Keratinocyte (primary cell): ENCODE results near the gene CCDC179. TPM values are rescaled to one million over a fixed set of nuclear protein-coding genes. Genes with fewer than 3 reads are reported as not detected.

Source experiments
- DNase-seq: peaks from one replicate; pipeline ENCODE4 v3.0.0-alpha.2; 2011; ENCODE audit warnings: low read depth, missing footprints, low spot score
- FAIRE-seq: peaks from 2 replicates; lab custom pipeline; 2011; peaks lifted over from hg19 to GRCh38; lab: Jason Lieb, UNC
- H2AFZ ChIP-seq: 2 replicates; pipeline ENCODE4 v1.6.0; 2012; ENCODE audit warnings: low read length, control low read depth, inconsistent platforms; ENCODE audit not compliant: control insufficient read depth
- H3K27ac ChIP-seq: 2 replicates; pipeline ENCODE4 v1.5.1; 2011; ENCODE audit warnings: low read length; ENCODE audit not compliant: control insufficient read depth, insufficient read depth
- H3K27me3 ChIP-seq: 3 replicates; pipeline ENCODE4 v1.6.0; 2011; ENCODE audit warnings: low read length; ENCODE audit not compliant: control insufficient read depth, insufficient read depth; ENCODE audit errors: extremely low read depth
- H3K36me3 ChIP-seq, 2 experiments: 2 replicates in 1 of 2; 3 replicates in 1 of 2; pipeline ENCODE4 v1.5.1; 2011; ENCODE audit warnings: low read length in 2 of 2, mild to moderate bottlenecking in 1 of 2; ENCODE audit not compliant: control insufficient read depth in 2 of 2, insufficient read depth in 2 of 2; ENCODE audit errors: extremely low read depth in 1 of 2
- H3K4me1 ChIP-seq: 3 replicates; pipeline ENCODE4 v1.5.1; 2011; ENCODE audit warnings: low read length; ENCODE audit not compliant: control insufficient read depth, insufficient read depth; ENCODE audit errors: extremely low read depth
- H3K4me2 ChIP-seq: 3 replicates; pipeline ENCODE4 v1.6.0; 2011; ENCODE audit warnings: low read depth, low read length; ENCODE audit not compliant: control insufficient read depth, insufficient read depth; ENCODE audit errors: extremely low read depth
- H3K4me3 ChIP-seq, 3 experiments: fragments of 200-600 bp in 1 of 3; sonication (generic) in 1 of 3; 2 replicates in 2 of 3; 3 replicates in 1 of 3; pipeline ENCODE4 v1.5.1; 2011 to 2016; ENCODE audit warnings: low read length in 3 of 3, mild to moderate bottlenecking in 3 of 3, control low read depth in 2 of 3, inconsistent platforms in 1 of 3, low read depth in 1 of 3, mixed read lengths in 1 of 3, mixed run types in 1 of 3, moderate library complexity in 1 of 3; ENCODE audit not compliant: control insufficient read depth in 2 of 3, insufficient read depth in 2 of 3; ENCODE audit errors: extremely low read depth in 1 of 3
- H3K79me2 ChIP-seq: 2 replicates; pipeline ENCODE4 v1.6.0; 2012; ENCODE audit warnings: low read length; ENCODE audit not compliant: control insufficient read depth, insufficient read depth
- H3K9ac ChIP-seq: 3 replicates; pipeline ENCODE4 v1.6.0; 2011; ENCODE audit warnings: low read length; ENCODE audit not compliant: control insufficient read depth, insufficient read depth; ENCODE audit errors: extremely low read depth
- H3K9me1 ChIP-seq: 3 replicates; pipeline ENCODE4 v1.6.0; 2011; ENCODE audit warnings: low read length; ENCODE audit not compliant: control insufficient read depth, insufficient read depth; ENCODE audit errors: extremely low read depth
- H3K9me3 ChIP-seq: 2 replicates; pipeline ENCODE4 v1.5.1; 2012; ENCODE audit warnings: low read depth, low read length; ENCODE audit not compliant: control insufficient read depth
- H4K20me1 ChIP-seq: 3 replicates; pipeline ENCODE4 v1.6.0; 2011; ENCODE audit warnings: low read length; ENCODE audit not compliant: control insufficient read depth, insufficient read depth; ENCODE audit errors: extremely low read depth
- CTCF ChIP-seq, 3 experiments: IDR thresholded peaks in 1 of 3; conservative IDR thresholded peaks in 1 of 3; optimal IDR thresholded peaks in 1 of 3; 2 replicates in 2 of 3; 3 replicates in 1 of 3; pipeline versions ENCODE3 to v1.5.1; 2011; ENCODE audit warnings: low read length in 3 of 3, mild to moderate bottlenecking in 3 of 3, moderate library complexity in 2 of 3, control low read depth in 1 of 3, inconsistent platforms in 1 of 3; ENCODE audit not compliant: insufficient read depth in 2 of 3; ENCODE audit errors: extremely low read depth in 1 of 3
- EZH2 ChIP-seq: IDR thresholded peaks from one replicate; pipeline ENCODE4 v1.6.1; 2012; ENCODE audit warnings: inconsistent platforms, mild to moderate bottlenecking, low read length, moderate library complexity
- dilution Hi-C: fragments of 300-500 bp; cut with MboI; formaldehyde crosslinking; loops from one replicate; pipeline ENCODE4 v1.7.0; 2020; ENCODE audit warnings: low sequenced_read_pairs; ENCODE audit not compliant: extremely low pct_ligation_motif_present
- polyA plus RNA-seq, 5 experiments: library from polyadenylated mRNA; depleted of rRNA in 3 of 5; stranded (reverse) in 3 of 5; stranded (forward) in 1 of 5; unstranded in 1 of 5; fragments of >200 nt; gene quantifications; 1 replicate in 1 of 5; 2 replicates in 3 of 5; 3 replicates in 1 of 5; pipeline versions ENCODE4 v1.2.1 to v1.2.3, GENCODE V29; 2011 to 2012; ENCODE audit warnings: missing spikeins in 2 of 5, low read depth in 1 of 5, low replicate concordance in 1 of 5

CCDC179 gene
- polyA plus RNA-seq, 1 donor (not counting 4 experiments of a cell fraction or from before 2014, with no cell fraction given) = not detected

GRCh38 chr11:22898036-22898435 is 37.8 kb upstream of the CCDC179 start:
- no peak overlapping the region for H3K4me2 ChIP-seq
- H3K79me2 ChIP-seq = no peaks in the 10 kb centered on the region
- no peaks in the 10 kb centered on the region for H3K27me3 ChIP-seq
- H3K4me3 ChIP-seq = no peak overlapping the region
- H3K9ac ChIP-seq = no peak overlapping the region
- dilution Hi-C loops = no loop called here
- no peak for TF ChIP-seq CTCF (optimal IDR thresholded peaks at IDR 0.05 in 1 of 3, IDR thresholded peaks at IDR 0.05 in 1 of 3, conservative IDR thresholded peaks at IDR 0.05 in 1 of 3; ENCODE audit: extremely low read depth in 1 of 3, insufficient read depth in 2 of 3, low read length in 3 of 3)
- TF ChIP-seq EZH2 = no peak
- no peaks in the 10 kb centered on the region for H4K20me1 ChIP-seq
- DNase-seq (no peak), FAIRE-seq (no peak)
- no peaks in the 10 kb centered on the region for H3K4me1 ChIP-seq
- no peaks in the 10 kb centered on the region for H3K36me3 ChIP-seq
- no peaks in the 10 kb centered on the region for H3K9me3 ChIP-seq
- no peak overlapping the region for H2AFZ ChIP-seq
- H3K9me1 ChIP-seq = no peaks in the 10 kb centered on the region
- no peak overlapping the region for H3K27ac ChIP-seq

GRCh38 chr11:22890227-22890626 is 30.0 kb upstream of the CCDC179 start:
- dilution Hi-C loops = no loop called here
- Histone ChIP-seq H3K9ac (no peak overlapping the region), H3K27me3 (no peaks in the 10 kb centered on the region), H3K36me3 (no peaks in the 10 kb centered on the region), H3K4me1 (no peaks in the 10 kb centered on the region), H3K9me3 (no peaks in the 10 kb centered on the region), H3K79me2 (no peaks in the 10 kb centered on the region), H3K4me3 (no peak overlapping the region), H4K20me1 (no peaks in the 10 kb centered on the region), H2AFZ (no peak overlapping the region), H3K27ac (no peak overlapping the region), H3K9me1 (no peaks in the 10 kb centered on the region), H3K4me2 (no peak overlapping the region)
- DNase-seq (no peak), FAIRE-seq (no peak)
- no peak for TF ChIP-seq EZH2
- TF ChIP-seq CTCF (optimal IDR thresholded peaks at IDR 0.05 in 1 of 3, IDR thresholded peaks at IDR 0.05 in 1 of 3, conservative IDR thresholded peaks at IDR 0.05 in 1 of 3; ENCODE audit: extremely low read depth in 1 of 3, insufficient read depth in 2 of 3, low read length in 3 of 3) = no peak
